Endothelial cell of umbilical vein (primary cell): ENCODE measurements around the gene MYOCD.

Experiments used
- CTCF ChIP-seq, 2 donors: IDR thresholded peaks; 1 replicate in 1 of 2; 2 replicates in 1 of 2; pipeline ENCODE4 v1.5.1; 2011; ENCODE audit warnings: low read length in 2 of 2, mild to moderate bottlenecking in 2 of 2, moderate library complexity in 2 of 2, control low read depth in 1 of 2, inconsistent platforms in 1 of 2, low read depth in 1 of 2; ENCODE audit not compliant: insufficient read depth in 1 of 2; ENCODE audit errors: extremely low read depth in 1 of 2
- EZH2 ChIP-seq: IDR thresholded peaks from 2 replicates; pipeline ENCODE4 v1.6.1; 2012; ENCODE audit warnings: borderline replicate concordance, low read depth, mild to moderate bottlenecking, moderate library complexity, low read length, inconsistent platforms; ENCODE audit not compliant: severe bottlenecking
- MAX ChIP-seq: IDR thresholded peaks from 2 replicates; pipeline ENCODE4 v1.6.1; 2011; ENCODE audit not compliant: insufficient read depth, insufficient read length
- MYC ChIP-seq: IDR thresholded peaks from one replicate; pipeline ENCODE4 v1.6.1; 2011; ENCODE audit warnings: mild to moderate bottlenecking, low read depth, low read length
- POLR2A ChIP-seq: IDR thresholded peaks from 2 replicates; pipeline ENCODE4 v1.6.1; 2012; ENCODE audit warnings: low read depth, mild to moderate bottlenecking, control low read depth, low read length
- POLR2AphosphoS5 ChIP-seq: IDR thresholded peaks from 2 replicates; pipeline ENCODE4 v1.6.1; 2012; ENCODE audit warnings: low read depth, mild to moderate bottlenecking, control low read depth, low read length, moderate library complexity; ENCODE audit not compliant: insufficient read depth

- no peak for TF ChIP-seq CTCF (IDR thresholded peaks at IDR 0.05; ENCODE audit: extremely low read depth in 1 of 2, insufficient read depth in 1 of 2, low read depth in 1 of 2, low read length in 2 of 2)
- TF ChIP-seq EZH2, result no peak
- TF ChIP-seq MAX, result no peak
- no peak for TF ChIP-seq POLR2AphosphoS5
- TF ChIP-seq MYC, result no peak
- TF ChIP-seq POLR2A, result no peak
These were observed 47.1 kb upstream of the MYOCD start for GRCh38 chr17:12618557-12618956.
